NCI-H2081 treated with DMSO at 0.1 percent for 48 hours (cell line): Measurements from ENCODE around the gene RASA2.

Experiments used
- DNase-seq: peaks from one replicate; lab custom pipeline; 2025; lab: John Stamatoyannopoulos, UW

The RASA2 gene

DNA sequence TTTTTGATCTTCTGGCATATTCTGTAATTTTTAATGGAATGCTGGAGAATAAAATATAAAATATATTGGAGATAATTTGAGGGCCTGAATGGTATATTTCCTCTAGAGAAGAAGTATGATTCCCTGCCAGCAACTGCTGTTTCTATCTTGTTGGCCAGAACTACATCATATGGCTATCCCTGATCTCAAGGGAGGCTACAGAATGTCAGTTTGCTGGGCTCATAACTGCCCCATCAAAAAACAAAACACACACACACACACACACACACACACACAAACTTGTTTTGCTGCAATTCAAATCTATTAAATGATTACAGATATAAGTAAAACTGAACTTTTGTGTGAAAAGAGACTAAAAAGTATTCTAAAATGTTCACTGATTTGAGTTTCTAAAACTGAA is 51.0 kb downstream of the RASA2 start:
- DNase-seq: no peak

- no peak for DNase-seq
Measured at GRCh38 chr3:141538568-141539240, 51.9 kb downstream of the RASA2 start.

DNA sequence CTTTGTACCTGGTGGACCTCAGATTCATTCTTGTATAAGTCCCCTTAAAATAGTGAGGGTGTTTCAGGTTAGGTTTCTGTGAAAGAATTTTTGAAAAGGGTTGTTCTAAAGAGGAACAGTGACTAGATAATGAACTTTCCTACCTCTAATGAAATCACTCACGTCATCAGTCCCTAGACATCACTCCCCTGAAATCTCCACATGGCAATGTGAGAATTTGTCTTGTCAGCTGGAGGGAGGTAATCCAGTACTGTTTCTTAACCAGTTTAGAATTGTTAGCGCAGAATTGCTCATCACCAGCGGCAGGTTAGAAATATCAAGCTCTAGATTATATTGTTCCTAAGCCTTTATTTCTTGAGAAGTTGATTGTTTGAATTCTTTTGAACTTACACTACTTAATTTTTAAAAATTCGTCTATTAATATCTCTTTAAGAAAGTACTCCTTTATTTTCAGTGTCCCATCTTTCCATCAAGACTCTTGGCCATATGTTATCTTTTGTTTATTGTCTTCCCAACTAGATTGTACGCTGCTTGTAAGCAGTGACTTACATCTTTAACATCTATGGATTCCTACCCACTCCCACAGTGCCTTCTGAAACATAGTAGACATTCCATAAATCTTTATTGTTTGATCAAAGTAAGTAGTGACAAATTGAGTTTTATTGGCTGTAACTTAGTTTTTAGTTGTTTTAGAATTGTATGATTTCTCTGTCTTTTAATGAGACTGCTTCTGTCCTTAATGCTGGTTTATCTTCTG is 52.8 kb downstream of the RASA2 start:
- DNase-seq: no peak

DNA sequence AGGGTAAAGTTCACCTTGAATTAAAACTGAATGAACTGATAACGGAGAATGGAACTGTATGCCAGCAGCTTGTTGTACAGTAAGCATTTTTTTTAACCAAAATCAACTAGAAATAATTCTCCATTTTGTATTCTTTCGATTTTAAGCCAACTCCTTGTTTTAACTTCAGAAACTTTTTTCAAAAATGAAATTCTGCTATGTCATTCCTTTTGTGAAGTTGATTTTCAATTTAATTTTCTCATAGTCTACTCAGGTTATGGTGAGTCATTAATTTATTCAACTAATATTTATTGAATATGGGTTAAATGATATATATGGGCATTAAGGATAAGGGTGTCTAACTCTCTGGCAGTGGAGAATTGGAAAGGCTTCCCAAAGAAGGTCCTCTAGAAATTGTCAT is 53.7 kb downstream of the RASA2 start:
- DNase-seq: no peak

- no peak for DNase-seq
Measured at GRCh38 chr3:141542202-141542969, 55.6 kb downstream of the RASA2 start.

GRCh38 chr3:141542989-141543388 is 56.2 kb downstream of the RASA2 start:
- no peak for DNase-seq

DNA sequence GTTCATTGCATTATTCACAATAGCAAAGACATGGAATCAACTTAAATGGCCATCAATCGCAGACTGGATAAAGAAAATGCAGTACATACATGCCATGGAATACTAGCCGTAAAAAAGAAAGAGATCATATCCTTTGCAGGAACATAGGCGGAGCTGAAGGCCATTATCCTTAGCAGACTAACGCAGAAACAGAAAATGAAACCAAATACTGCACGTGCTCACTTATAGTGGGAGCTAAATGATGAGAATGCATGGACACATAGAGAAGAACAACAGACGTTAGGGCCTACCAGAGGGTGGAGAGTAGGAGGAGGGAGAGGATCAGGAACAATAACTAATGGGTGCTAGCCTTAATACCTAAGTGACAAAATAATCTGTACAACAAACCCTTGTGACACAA is 57.9 kb downstream of the RASA2 start:
- no peak for DNase-seq

- DNase-seq: no peak
Measured at GRCh38 chr3:141546081-141546480, 59.3 kb downstream of the RASA2 start.

GRCh38 chr3:141546586-141546985 is 59.8 kb downstream of the RASA2 start:
- no peak for DNase-seq

DNA sequence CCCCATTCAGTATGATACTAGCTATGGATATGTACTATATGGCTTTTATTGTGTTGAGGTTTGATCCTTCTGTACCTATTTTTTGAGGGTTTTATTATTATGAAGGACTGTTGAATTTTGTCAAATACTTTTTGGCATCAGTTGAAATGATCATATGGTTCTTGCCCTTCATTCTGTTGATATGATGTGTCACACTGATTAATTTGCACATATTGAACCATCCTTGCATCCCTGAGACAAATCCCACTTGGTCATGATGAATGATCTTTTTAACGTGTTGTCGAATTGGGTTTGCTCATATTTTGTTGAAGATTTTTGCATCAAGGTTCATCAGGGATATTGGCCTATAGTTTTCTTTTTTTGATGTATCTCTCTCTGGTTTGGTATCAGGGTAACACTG is 61.0 kb downstream of the RASA2 start:
- DNase-seq: no peak

- DNase-seq: no peak
Measured at GRCh38 chr3:141550926-141551665, 64.3 kb downstream of the RASA2 start.

DNA sequence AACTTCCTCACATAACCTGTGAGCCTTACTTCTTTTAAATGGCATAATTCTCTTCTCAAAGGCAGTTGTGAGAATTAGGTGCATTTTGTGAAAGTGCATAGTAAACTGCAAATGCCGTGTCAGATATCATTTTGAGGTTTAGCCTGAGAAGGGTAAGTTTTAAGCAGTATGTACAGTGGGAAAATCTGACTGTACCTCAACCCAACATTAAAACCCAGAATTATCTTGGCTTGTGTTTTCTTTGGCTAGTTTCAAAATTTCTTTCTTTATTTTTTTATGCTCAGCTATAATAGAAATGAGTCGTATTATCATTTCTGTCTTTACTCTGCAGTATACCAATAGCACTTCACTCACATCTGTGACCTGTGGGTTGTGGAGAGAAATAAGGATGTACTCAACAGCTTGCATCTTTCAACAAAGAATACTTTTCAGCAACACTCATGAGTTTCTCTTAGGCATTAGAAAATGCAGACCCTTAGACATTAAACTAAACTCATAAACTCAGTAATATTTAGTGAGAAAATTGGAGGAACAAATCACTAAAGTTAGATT is 65.7 kb downstream of the RASA2 start:
- DNase-seq: no peak

DNA sequence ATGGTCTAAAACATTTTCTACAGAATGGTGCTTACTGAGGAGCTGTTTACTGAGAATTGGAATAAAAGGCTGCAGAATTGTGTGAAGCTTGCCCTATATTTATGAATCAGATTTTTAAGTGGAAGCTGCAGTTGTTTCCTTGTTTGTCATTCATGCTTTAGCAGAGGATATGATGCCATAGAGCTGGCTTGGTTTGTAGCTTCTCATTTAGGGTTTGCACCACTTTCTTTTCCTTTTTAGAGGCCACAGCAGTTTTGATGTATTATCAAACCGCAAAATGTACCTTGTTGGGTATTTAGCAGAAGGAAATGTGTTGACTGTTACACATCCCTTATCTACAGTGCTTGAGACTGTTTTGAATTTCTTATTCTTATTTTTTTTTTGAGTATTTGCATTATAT is 66.2 kb downstream of the RASA2 start:
- DNase-seq: no peak

DNA sequence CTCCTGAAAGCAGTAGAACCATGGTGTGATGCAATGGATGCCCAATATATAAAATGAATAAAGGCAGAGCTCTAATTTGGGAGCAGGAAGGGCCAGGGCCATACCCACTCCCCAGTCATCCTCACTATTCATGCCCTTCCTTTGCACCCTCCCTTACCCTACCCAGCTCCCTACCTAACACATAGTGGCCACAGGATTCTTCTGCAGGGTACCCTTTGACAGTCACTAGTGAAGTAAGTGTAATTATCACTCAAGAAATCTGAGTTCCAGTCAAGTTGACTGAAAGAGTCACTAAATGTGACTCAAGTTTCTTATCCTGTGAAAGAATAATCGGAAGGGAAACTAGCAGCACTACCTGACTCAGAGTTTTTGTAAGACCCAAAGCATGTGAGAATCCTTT is 69.2 kb downstream of the RASA2 start:
- no peak for DNase-seq

DNA sequence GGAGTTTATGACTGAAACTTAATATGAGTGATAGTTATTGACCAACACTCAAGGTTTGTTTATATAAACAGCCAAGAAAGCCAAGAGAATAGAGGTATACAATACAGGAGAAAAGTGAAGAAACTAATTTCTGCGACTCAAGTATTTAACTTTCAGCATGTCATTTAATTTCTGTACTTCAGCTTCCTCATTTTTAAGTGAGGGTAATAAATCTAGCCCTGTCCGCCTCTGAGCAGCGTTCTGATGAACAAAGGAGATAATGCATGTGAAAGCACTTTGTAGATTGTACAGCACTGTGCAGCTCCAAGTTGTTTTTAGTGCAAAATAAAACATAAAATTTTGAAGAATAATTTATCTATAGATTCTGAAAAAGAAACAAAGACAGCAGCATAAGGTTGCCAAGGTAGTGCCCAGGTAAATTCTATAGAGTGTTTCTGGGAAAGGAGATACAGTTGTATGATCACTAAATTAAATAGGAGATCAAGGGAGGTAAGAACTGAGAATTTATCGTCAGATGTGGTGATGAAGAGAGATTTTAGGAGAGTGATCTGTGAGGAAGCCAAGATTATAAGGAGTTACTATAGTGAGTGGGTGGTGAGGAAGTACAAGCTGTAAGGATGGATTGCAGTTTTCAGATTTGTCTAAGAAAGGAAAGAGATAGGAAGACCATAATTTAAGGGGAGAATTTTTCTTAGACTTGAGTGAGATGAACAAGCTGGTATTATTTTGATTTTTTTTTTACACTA is 71.3 kb downstream of the RASA2 start:
- DNase-seq: no peak

DNA sequence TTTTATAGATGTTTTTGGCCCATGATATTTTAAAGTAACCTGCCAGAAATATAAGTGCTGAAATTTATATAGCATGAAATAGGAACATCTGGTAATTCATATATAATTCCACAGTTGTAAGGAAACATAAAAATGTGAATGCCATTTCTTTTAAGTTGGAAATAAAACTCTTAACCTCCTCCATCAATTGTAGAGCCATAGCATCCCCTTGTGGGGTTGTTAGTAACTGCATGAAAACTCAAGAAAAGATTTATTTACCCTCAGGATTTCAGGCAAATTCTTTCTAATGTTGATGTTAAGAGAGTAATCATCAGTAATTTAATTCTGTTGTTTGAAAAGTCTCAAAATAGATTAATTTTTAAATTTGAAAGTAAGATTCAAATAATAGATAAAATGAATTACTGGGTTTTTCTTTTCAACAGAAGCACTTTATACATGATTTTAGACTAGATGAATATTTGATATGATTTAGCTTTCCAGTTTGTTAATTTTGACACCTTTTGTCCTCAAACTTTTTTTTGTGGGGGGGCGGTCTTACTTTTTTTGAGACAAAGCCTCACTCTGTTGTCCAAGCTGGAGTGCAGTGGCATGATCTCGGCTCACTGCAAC is 74.7 kb downstream of the RASA2 start:
- peak; percentile 14 for DNase-seq

DNA sequence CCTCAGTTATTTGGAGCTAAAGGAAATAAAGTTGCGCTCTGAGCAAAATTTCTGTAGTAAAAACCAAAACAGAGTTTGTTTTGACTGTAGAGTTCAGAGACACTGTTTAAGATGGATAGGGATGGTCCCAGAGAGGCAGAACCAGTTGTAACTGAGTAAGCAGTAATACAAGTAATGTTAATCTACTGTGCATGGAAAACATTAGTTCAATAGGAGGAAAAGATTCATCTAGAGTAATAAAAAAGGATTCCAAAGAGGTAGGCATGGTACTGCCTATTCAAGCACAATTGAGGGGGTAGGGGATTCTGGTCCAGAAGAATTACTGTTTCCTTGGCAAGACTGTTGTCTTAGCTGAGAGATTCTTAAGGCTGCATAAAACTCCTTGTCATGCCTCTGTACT is 77.4 kb downstream of the RASA2 start:
- DNase-seq: no peak

- DNase-seq: no peak
Measured at GRCh38 chr3:141570068-141570467, 83.2 kb downstream of the RASA2 start.

GRCh38 chr3:141575879-141576743 is 89.3 kb downstream of the RASA2 start:
- DNase-seq: no peak

- DNase-seq: no peak
Measured at GRCh38 chr3:141576744-141577052, 89.9 kb downstream of the RASA2 start.
